ENCODE data around the gene PROX2. TPM values are rescaled to one million over a fixed set of nuclear protein-coding genes. Genes with fewer than 3 reads are reported as not detected.

Gene PROX2
- total RNA-seq, 4 donors from 2014 or later, result not detected

- no peak for TF ChIP-seq CTCF (IDR thresholded peaks at IDR 0.05)
- no peak for ATAC-seq (ENCODE audit: low FRiP score)
- DNase-seq (ENCODE audit: low spot score), result no peak
Measured at GRCh38 chr14:74832849-74833248, 43.1 kb downstream of the PROX2 start.

DNA sequence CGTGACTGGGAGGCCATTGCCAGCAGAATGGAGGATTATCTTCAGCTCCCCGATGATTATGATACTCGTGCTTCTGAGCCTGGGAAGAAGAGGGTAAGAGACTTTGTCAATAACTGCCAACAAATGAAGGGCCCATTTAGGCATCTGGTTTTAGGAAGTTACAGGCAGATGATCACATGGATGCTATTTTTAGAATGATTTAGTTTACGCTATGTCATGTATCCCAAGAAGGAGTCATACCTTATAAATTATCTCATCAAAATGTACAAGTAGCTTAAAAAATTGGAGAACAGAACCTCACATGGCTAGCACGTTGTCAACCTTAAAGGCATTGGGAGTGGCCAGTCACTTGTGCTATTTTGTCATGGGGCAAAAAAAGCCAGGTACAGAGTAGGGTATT lies 46.7 kb downstream of the PROX2 start:
- TF ChIP-seq CTCF (IDR thresholded peaks at IDR 0.05), result no peak
- no peak for DNase-seq (ENCODE audit: low spot score)
- ATAC-seq (ENCODE audit: low FRiP score), result no peak

GRCh38 chr14:74826574-74826973 lies 49.4 kb downstream of the PROX2 start:
- TF ChIP-seq CTCF (IDR thresholded peaks at IDR 0.05), result no peak
- no peak for DNase-seq (ENCODE audit: low spot score)
- ATAC-seq (ENCODE audit: low FRiP score), result no peak

Other genes starting within 250 kb of the PROX2 start
- gene AREL1, start 163.1 kb downstream of the PROX2 start, total RNA-seq, result 10 to 100 TPM; 18.4 to 33.5 (median 26.8) TPM
- 10 to 100 TPM; 21.7 to 34.2 (median 27.1) TPM for gene FCF1, start 163.0 kb downstream of the PROX2 start, total RNA-seq
- gene YLPM1, start 112.8 kb downstream of the PROX2 start, total RNA-seq, result 10 to 100 TPM; 28.9 to 73.1 (median 47.3) TPM
- gene DLST, start 5.8 kb upstream of the PROX2 start, total RNA-seq, result 100 to 1,000 TPM; 102 to 144 (median 114) TPM
- 1 to 10 TPM; 1.3 to 5.2 (median 1.5) TPM for gene RPS6KL1, start 47.1 kb upstream of the PROX2 start, total RNA-seq
- 10 to 100 TPM in 1 of 4 donors, 1 to 10 TPM in 3; 3.2 to 28.4 (median 7.1) TPM for gene PGF, start 79.5 kb upstream of the PROX2 start, total RNA-seq
- gene EIF2B2, start 126.8 kb upstream of the PROX2 start, total RNA-seq, result 10 to 100 TPM; 23.6 to 42.0 (median 35.2) TPM
- 10 to 100 TPM; 20.4 to 47.1 (median 24.4) TPM for gene MLH3, start 175.3 kb upstream of the PROX2 start, total RNA-seq
- 10 to 100 TPM; 10.7 to 17.0 (median 13.2) TPM for gene ACYP1, start 187.9 kb upstream of the PROX2 start, total RNA-seq
- 1 to 10 TPM in 3 of 4 donors, under 1 TPM in 1; 0.48 to 5.6 (median 1.5) TPM for gene ZC2HC1C, start 193.5 kb upstream of the PROX2 start, total RNA-seq